HL-60/S4 (cell line): ENCODE measurements around the gene MTX1.
"Not testable (repeated sequence)": the region's sequence is repeated elsewhere in the genome, so short reads cannot be mapped to it uniquely, and the experiment has no call there.

Experiments
- in situ Hi-C: fragments of 300-500 bp; cut with MboI; formaldehyde crosslinking; loops from 2 replicates; pipeline ENCODE4 v1.14.3; 2022; ENCODE audit warnings: low sequenced_read_pairs

The MTX1 gene

DNA sequence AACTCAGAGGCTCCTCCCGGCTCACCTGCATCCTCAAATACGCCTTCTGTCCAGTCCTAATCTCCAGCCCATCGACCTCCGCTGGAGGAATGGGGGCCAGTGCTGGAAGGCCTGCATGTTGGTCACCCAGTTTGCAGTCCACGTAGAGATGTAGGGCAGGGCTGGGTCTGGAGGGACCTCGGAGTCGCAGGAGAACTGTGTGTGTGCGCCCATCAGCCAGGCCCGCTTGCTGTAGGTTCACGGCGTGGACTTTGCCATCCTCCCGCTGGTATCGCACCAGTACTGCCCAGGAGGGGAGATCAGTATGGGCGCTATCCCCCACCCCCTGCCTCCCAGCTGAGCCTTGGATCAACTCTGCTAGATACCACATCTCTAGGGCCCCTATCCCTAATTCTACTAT, 3.5 kb upstream of the MTX1 start:
- in situ Hi-C loops: no loop called here

DNA sequence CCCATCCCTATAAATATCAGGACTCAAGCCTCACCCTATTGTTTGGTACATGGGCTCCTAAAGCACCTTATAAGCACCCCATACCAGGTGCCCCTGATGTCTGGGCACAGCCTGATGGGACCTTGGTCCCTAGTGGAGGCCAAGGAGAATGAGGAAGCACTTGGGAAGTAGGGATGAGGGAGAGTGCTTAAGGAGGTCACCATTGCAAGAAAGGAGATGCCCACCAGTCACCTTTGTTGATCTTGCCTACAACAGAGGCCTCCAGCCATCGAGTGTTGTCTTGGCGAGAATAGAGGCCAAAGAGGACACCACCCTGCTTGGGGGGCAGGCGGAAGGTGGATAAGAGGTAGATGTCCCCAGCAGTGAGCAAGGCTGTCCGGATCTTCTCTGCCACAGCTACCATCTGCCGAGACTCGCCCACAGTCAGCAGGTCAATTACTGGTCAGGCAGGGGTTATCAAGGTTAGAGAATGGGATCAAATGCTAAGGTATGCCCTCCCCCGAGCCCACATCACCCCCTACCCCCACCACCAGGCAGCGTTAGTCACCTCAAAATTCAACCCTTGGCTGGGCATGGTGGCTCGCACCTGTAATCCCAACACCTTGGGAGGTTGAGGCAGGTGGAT, 2.4 kb upstream of the MTX1 start:
- in situ Hi-C loops: no loop called here

DNA sequence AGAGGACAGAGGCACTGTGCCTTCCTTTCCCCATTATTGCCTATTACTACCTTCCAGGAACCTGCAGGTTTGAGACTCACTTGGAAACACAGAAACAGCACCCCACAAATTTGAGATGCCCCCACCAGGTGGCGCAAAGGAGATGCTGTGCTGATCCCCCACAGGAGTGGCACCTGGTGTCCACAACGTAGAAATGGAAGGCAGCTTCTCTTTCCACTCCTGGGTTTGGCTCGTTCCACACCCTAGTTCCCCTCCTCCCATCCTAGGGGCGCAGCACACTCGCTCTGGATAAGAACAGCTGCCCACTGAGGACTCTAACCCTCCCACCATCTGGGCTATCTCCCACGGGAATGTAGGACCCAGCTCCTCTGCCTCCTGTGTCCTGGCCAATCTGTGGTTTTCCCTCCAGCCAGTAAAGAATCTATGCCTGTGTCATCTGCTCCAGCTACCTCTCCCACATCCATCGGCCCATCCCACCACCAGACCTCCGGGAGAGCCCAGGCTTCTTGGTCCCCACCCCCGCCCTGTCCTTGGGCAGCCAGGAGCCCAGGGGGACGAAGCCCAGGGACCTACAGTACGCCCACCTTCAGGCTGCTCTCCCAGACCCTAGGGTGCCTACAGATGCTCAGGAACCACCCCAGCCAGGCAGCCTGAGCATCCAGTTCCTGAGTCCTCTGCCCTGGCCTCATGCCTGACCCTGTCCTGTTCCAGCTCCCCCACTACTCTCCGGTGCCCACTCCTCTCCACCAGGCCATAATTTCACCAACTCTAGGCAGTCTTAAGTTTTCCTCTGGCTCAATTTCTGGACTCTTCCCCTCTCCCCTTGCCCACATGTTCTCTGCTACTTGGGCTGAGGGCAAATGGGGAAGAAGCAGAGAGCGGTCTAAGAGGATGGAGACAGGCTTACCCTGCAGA, 1.3 kb upstream of the MTX1 start:
- in situ Hi-C loops: no loop called here

DNA sequence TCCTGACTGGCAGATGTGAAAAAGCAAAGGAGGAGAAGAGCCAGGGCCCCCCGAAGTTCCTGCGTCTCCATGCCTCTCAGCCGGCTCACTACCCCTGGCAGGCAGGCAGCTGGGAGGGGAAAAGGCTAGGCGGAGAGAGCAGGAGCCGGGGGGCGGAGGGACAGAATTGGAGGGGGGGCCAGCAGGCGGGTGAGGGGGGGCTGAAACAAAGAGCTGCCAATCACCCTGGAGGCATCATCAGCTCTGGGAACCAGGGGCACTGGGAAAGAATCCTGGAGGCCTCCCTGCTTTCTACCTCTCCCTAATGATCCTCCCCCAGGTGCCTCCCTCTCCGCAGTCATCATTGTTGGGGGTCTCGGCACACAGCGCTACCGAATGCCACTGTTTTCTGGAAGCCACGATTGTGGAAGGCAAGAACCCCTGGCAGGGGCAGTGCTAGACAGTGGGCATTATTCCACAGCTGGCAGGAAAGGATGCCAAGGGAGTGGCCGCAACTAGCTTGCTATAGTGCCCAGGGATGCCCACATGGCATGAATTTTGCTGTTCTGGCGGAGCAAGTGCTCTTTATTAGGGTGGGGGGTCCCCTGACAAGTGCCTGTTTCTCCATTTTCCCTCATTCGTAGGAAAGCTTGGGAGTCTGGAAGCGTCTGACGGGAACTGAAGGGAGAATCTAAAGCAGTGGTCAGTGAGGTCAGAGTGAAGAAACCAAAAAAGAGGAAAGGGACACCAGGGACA, 522 bp upstream of the MTX1 start, which contains the start of gene THBS3:
Gene THBS3, minus strand, starts transcription at position 92 of the 735 bp plus-strand sequence. Its CDS starts 21 bp downstream, at position 71.
- in situ Hi-C loops: no loop called here

DNA sequence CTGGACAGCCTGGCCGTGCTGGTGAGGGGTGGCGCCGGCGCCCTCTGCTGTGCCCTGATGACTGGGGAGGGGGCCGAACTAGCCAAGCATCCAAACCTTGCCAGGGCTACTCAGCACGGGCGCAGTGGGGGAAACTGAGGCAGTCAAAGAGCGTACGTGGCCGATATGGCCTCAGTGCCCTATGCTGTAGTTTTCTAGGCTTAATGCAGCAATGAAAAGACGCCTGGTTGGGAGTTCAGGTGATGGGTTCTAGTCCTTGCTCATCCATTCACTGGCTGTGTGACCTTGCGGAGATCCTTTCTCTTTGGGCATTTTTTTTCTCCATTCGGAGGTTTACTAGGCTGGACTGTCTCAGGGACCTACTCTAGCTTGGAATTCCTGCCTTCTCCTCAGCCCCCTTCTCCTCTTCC, 822 bp downstream of the MTX1 start:
- in situ Hi-C loops: no loop called here

DNA sequence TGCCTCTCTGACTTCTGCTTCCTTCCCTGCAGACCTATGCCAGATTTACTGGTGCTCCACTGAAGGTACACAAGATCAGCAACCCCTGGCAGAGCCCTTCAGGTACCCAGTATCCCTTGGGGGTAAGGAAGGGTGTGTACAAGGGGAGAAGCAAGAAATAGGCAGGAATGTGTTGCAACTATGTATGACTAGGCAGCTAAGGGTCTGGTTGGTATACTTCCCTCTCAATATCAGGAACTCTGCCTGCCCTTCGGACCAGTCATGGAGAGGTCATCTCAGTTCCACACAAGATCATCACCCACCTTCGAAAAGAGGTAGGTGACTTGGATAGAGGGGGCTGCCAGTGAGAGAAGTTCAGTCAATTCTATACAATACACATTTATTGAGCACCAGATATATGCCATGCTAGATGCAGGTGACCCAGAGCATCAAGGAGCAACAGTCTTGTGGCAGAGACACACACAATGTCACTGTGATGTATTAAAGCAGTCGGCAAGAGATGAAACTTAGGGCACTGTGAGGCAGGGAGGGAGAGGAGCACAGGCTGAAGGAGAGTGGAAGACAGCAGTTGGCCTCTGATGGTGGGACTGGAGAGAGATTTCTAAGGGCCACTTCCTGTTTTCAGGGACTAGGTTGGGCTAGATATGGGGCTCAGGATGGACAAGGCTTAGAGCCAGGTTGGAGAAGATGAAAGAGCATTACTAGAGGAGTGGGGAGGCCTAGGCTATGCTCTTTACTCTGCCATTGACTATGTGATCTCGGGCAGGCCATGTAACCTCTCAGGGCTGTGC, 2.0 kb downstream of the MTX1 start:
- in situ Hi-C loops: no loop called here

DNA sequence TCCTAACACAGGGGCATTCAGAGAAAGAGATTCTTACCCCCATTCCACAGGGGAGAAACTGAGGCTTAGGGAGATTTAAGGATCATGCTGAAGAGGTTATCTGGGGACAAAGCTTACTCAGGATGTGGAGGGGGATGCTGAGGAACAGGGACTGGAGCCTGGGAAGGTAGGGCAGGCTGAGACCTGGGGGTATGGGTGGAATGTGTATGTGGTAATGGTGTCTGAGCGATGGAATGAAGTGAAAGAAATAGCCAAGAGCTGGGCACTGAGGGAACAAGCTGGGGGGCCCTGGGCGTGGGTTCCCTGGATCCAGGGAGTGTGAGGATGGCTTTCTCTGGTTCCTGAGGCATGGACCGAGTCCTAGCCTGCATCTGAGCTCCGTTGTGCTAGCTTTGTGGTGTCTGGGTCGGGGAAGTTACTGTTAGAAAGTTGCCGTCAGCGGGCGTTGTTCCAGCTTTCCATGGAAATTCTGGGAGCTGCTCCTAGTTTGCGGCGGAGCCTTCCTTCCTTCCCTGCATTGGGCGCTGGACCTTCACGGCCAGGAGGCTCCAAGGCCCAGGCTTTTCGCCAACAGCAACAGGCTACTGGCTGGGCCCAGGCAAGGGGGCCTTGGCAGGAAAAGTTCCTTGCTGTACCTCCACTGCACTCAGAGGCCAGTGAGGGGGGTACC, 3.0 kb downstream of the MTX1 start:
- in situ Hi-C loops: not testable (repeated sequence)

DNA sequence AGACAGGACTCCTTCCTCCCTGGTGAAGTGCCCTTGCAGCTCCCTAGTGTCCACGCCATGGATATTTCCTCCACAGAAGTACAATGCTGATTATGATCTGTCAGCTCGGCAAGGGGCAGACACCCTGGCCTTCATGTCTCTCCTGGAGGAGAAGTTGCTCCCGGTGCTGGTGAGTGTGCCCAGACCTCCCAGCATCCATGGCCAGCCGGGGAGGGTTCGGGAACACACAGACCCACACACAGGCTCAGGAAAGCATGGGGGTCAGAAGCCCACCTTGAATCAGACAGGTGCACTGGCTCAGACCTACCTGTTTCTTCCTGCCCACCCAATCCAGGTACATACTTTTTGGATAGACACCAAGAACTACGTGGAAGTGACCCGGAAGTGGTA, 3.6 kb downstream of the MTX1 start:
- in situ Hi-C loops: not testable (repeated sequence)

DNA sequence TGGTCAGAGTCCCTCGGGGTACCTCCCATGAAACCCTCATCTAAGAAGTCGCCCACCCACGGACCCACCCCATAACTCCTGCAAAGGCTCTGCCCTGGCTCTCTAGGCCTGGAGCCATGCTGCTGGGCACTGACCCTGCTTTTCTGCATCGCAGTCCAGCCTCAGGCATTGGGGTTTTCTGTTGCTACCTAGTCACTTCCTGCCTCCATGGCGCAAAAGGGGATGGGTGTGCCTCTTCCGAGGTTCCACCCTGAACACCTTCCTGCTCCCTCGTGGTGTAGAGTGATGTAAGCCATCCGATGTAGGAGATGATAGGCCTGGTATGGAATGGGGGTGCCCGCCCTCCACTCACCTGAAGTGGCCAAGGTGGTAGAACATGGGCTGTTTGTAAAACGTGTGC, 6.2 kb downstream of the MTX1 start:
- in situ Hi-C loops: not testable (repeated sequence)

DNA sequence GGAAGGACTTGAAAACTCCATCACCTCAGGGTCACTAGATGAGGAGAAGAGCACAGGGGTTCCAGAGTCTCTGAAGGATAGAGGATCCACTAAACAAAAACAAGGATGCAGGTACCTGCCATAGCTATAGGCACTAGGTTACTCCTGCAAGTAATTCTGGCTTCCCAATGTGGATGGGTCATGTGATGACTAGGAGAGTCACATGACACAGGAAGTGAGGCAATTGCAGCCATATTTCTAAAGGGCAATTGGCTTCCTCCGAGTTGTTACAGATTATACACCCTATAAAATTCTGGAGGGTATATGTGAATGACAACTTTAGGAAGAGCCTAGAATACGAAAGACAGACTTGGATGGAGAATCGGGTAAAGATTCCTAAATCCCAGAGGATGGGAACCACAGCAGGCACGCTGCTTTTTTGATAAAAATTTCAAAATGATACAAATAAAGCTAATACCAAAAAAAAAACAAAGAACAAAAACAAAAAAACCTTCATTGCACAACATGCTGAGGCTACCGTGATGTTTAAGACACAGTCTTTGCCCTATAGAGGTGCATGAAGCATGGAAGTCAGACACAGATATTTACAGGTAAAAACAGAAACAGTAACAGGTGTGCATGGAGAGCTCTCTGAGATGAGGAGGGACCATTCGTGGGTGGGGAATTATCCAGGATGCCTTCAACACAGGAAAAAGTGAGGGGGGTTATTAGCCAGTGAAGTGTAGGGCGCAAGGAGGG, 10.5 kb downstream of the MTX1 start:
- in situ Hi-C loops: no loop called here

DNA sequence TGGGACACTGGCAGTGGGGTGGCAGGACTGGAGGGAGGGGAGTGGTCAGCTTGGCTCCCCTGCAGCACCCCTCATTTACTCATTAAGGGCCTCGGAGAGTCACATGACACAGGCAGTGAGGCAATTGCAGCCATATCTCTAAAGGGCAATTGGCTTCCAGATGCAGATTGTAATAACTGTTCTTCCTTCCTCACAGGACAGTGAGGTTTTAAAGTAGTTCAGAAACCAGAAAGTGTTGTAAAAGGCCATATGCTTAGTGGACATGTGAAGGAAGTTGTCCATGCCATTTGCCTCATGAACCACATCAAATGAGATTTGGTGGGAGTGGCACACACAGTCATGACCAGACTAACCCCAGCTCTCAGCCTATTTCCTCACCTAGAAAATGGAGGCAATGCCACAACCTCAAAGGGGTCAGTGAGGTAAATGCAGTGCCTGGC, 11.1 kb downstream of the MTX1 start:
- in situ Hi-C loops: no loop called here

DNA sequence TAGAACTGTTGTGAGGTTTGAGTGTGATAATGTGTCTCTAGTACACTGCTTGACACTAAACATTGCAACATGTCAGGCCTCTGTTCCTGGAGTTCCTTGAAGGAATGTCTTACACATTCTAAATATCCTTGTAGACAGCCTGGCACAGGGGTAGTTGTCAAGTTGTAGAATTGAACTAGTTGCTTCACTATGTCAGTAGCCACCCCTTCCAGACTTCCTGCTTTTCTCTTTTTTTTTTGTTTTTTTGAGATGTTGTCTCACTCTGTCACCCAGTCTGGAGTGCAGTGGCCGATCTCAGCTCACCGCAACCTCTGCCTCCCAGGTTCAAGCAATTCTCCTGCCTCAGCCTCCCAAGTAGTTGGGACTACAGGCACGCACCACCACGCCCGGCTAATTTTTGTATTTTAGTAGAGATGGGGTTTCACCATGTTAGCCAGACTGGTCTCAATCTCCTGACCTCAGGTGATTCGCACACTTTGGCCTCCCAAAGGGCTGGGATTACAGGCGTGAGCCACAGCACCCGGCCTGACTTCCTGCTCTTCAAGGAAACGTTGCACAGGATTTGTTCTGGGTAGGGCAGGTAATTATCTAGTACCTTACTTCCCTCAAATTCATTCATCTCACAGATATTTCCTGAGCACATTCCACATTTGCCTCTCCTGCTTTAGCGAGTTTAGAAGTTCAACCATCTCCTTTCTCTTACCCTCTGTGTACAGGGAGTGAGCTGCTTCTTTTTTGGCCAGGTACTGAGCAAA, 11.9 kb downstream of the MTX1 start:
- in situ Hi-C loops: not testable (repeated sequence)

DNA sequence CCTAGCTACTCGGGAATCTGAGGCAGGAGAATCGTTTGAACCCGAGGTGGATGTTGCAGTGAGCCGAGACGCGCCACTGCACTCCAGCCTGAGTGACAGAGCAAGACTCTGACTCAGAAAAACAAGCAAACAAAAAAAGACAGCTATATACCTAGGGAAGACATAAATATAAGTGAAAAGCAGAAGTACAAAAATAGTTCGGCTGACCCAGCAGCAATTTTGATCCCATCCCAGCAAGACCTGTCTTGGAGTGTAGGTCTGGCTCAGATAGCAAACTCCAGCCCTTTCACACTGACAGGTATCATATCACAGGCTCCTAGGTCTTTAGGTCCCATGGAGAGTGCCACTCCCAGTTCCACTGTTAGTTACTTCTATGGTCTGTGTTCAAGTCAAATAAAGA, 14.6 kb downstream of the MTX1 start:
- in situ Hi-C loops: no loop called here

DNA sequence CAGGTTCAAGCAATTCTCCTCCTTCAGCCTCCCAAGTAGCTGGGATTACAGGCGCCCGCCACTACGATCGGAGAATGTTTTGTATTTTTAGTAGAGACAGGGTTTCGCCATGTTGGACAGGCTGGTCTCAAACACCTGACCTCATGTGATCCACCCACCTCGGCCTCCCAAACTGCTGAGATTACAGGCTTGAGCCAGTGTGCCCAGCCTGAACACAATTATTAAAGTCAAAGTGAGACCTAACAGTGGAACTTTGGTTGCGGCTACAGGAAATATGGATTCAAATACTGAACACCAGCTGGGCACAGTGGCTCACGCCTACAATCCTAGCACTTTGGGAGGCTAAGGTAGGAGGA, 16.9 kb downstream of the MTX1 start:
- in situ Hi-C loops: not testable (repeated sequence)

DNA sequence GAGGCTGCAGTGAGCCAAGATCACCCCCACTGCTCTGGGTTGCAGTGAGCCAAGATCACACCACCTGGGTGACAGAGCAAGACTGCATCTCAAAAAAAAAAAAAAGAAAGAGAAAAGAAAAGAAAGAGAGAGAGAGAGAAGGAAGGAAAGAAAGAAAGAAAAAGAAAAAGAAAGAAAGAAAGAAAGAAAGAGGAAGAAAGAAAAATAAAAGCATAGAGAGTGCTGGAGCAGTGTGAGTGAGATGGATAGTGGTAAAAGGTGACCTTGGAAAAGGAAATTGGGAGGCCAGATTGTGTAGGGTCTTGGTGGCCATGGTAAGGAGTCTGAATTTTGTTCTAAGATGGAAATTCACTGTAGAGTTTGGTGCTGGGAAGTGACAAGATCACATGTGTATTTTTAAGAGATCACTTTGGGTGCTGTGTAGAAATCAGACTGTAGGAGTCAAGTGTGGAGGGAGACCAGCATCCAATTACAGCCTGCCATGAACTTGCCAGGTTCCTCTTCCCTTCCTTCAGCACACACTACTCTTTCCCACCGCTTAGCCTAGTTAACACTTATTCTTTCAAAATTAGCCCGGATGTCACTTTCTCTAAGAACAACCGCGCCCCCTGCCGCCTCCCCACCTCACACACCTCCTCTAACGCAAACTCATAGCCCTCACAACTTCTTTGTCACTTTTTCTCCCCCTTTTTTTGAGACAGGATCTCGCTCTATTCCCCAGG, 17.9 kb downstream of the MTX1 start:
- in situ Hi-C loops: no loop called here

DNA sequence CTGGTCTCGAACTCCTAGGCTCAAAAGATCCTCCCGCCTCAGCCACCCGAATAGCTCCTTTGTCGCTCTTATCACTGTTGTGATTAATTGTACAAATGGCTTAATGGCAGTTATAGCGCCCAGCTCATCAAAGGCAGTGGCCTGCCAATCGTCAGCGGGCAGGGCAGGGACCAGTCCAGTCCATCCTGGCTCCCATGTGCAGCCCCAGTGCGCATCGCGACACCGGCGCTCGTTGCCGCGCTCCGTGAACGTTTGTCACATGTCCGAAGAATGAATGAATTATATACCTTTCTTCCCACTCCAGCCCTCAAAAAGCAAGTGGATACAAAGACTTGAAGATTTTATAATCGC, 18.4 kb downstream of the MTX1 start:
- in situ Hi-C loops: no loop called here

DNA sequence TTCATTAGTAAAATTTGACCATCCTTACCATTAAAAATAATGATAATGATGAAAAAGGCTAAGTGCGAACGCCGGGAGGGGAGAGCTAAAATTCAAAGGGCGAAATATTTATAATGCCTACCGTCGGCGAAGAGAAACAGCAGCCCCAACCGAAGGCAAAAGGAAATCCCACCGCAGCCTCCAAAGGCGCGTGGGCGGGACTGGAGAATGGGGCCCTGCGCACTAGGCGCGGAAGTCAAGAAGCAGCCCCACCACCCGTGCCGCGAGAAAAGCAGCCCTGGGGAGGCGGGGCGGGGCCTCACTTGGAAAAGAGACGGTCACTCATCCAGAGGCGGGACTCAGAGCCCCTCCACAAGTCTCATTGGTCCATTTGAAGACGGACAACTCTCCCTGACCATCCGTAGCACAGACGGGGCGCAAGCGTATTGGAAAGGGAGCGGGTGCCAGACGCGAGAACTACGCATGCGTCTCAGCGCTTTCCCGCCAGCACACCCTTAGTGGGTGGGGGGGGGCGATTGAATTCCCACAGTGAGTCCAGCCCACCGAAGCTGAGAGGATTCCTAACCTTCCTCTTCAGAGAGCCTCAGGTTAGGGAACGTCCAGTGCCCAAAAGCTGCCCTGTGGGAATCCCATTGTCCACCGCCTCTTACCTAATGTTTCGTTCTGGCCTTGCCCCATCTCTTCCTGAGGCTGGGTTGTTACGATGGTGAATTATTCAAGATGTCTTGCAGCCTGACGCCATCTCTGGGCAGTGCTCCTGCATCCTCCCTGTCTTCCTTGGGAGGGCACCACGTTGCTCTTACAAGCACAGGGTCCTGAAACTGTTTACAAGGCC, 19.0 kb downstream of the MTX1 start:
- in situ Hi-C loops: no loop called here

DNA sequence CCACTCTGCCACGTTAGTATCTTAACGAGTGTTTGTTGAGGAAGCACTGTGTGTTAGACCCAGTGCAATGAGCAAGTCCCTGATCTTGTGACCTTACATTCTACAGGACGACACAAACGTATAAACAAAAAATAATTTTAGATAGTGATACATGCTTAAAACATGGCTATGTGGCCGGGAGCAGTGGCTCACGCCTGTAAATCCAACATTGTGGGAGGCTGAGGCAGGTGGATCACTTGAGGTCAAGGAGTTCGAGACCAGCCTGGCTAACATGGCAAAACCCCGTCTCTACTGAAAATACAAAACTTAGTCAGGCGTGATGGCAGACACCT, 19.6 kb downstream of the MTX1 start:
- in situ Hi-C loops: no loop called here
